Vagina (tissue), 2 donors: ENCODE measurements around the gene SEC23IP. TPM values are rescaled to one million over a fixed set of nuclear protein-coding genes. Genes with fewer than 3 reads are reported as not detected.

ENCODE experiments used
- DNase-seq, 2 donors: peaks; one replicate each; pipeline ENCODE4 v3.0.0-alpha.2; 2017; ENCODE audit errors: extremely low spot score in 2 of 2
- H3K27ac ChIP-seq: fragments of 200-600 bp; sonication (generic); one replicate; pipeline ENCODE4 v1.5.1; 2019
- H3K27me3 ChIP-seq: fragments of 200-600 bp; sonication (generic); one replicate; pipeline ENCODE4 v1.5.1; 2019
- H3K36me3 ChIP-seq, 2 donors: fragments of 200-600 bp; sonication (generic); one replicate each; pipeline ENCODE4 v1.5.1; 2017 to 2019
- H3K4me1 ChIP-seq: fragments of 200-600 bp; sonication (generic); one replicate; pipeline ENCODE4 v1.5.1; 2019
- H3K4me3 ChIP-seq, 2 donors: fragments of 200-600 bp; sonication (generic); 1 replicate in 1 of 2; 2 replicates in 1 of 2; pipeline ENCODE4 v1.5.1; 2016 to 2019
- H3K9me3 ChIP-seq: fragments of 200-600 bp; sonication (generic); one replicate; pipeline ENCODE4 v1.5.1; 2019
- POLR2A ChIP-seq, 2 donors: fragments of 450-650 bp; IDR thresholded peaks; one replicate each; pipeline ENCODE4 v1.6.1; 2017; ENCODE audit warnings: antibody characterized with exemption in 2 of 2, mild to moderate bottlenecking in 2 of 2, moderate library complexity in 2 of 2
- POLR2AphosphoS5 ChIP-seq, 2 donors: sonication (generic); formaldehyde crosslinking; IDR thresholded peaks; one replicate each; pipeline ENCODE4 v1.9.0; 2017; ENCODE audit warnings: antibody characterized with exemption in 2 of 2, mild to moderate bottlenecking in 2 of 2, low read depth in 1 of 2; ENCODE audit not compliant: insufficient read depth in 1 of 2
- intact Hi-C: fragments of 100-400 bp; cut with DNase I; formaldehyde crosslinking; loops from one replicate; pipeline ENCODE4 v1.15.1; 2023
- total RNA-seq: library from RNA; depleted of rRNA; stranded (reverse); fragments of >200 nt; gene quantifications from one replicate; pipeline ENCODE4 v1.2.3, GENCODE V29; 2016
- TF ChIP-seq, protein P1 (sequence below), 3 experiments: fragments of 450-650 bp in 2 of 3; fragments of 200-600 bp in 1 of 3; sonication (generic) in 1 of 3; IDR thresholded peaks; one replicate each; pipeline ENCODE4 v1.5.1; 2017 to 2019; ENCODE audit warnings: antibody characterized with exemption in 3 of 3, mild to moderate bottlenecking in 2 of 3, moderate library complexity in 2 of 3

The SEC23IP gene
- total RNA-seq, 1 donor from 2014 or later = 15.5 TPM

DNA sequence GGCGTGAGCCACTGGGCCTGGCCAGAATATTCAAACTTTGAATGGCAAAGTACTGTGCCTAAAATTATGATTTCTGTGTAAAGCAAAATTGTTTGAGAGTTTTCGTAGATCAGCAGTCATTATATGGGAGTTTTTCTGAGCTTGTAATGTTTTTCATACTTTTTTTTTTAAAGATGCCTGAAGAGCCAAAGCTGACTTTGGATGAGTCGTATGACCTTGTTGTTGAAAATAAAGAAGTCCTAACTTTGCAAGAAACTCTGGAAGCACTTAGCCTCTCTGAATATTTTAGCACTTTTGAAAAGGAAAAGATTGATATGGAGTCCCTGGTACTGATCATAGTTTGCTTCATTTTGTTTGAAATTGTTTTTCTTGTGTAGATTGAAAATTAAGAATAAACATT lies 26.7 kb downstream of the SEC23IP start:
- Histone ChIP-seq H3K36me3 (peaks cover 0 to 54% of the 10 kb centered on the region in 2 donors), H3K27ac (no peak overlapping the region), H3K9me3 (no peaks in the 10 kb centered on the region), H3K4me1 (no peaks in the 10 kb centered on the region), H3K27me3 (no peaks in the 10 kb centered on the region), H3K4me3 (no peak overlapping the region)
- intact Hi-C loops = no loop called here
- no peak for DNase-seq
- TF ChIP-seq, protein P1, sequence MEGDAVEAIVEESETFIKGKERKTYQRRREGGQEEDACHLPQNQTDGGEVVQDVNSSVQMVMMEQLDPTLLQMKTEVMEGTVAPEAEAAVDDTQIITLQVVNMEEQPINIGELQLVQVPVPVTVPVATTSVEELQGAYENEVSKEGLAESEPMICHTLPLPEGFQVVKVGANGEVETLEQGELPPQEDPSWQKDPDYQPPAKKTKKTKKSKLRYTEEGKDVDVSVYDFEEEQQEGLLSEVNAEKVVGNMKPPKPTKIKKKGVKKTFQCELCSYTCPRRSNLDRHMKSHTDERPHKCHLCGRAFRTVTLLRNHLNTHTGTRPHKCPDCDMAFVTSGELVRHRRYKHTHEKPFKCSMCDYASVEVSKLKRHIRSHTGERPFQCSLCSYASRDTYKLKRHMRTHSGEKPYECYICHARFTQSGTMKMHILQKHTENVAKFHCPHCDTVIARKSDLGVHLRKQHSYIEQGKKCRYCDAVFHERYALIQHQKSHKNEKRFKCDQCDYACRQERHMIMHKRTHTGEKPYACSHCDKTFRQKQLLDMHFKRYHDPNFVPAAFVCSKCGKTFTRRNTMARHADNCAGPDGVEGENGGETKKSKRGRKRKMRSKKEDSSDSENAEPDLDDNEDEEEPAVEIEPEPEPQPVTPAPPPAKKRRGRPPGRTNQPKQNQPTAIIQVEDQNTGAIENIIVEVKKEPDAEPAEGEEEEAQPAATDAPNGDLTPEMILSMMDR (IDR thresholded peaks at IDR 0.05) = no peak
- TF ChIP-seq POLR2AphosphoS5 (IDR thresholded peaks at IDR 0.05; ENCODE audit: insufficient read depth in 1 of 2, low read depth in 1 of 2) (no peak), POLR2A (IDR thresholded peaks at IDR 0.05) (no peak)

DNA sequence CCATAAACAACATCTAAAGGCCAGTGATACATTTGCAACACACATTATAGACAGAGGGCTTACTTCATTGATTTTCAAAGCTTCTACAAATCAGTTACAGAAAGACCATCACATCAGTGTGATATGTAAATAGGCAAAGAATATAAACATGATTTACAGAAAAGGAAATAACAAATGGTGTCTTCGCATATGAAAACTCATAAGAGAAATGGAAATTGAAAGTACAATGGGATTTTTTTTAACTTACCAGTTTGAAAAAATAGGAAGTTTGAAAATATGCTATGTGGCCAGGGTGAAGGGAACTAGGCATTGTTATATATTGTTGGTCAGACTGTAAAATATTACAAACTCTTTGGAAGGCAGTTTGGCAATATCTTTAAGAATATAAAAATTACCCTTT lies 27.3 kb downstream of the SEC23IP start:
- TF ChIP-seq POLR2AphosphoS5 (IDR thresholded peaks at IDR 0.05; ENCODE audit: insufficient read depth in 1 of 2, low read depth in 1 of 2) (no peak), POLR2A (IDR thresholded peaks at IDR 0.05) (no peak)
- TF ChIP-seq, protein P1 (IDR thresholded peaks at IDR 0.05) = no peak
- Histone ChIP-seq H3K27me3 (no peaks in the 10 kb centered on the region), H3K4me3 (no peak overlapping the region), H3K36me3 (peaks cover 0 to 56% of the 10 kb centered on the region in 2 donors), H3K27ac (no peak overlapping the region), H3K4me1 (no peaks in the 10 kb centered on the region), H3K9me3 (no peaks in the 10 kb centered on the region)
- intact Hi-C loops = no loop called here
- DNase-seq = no peak

DNA sequence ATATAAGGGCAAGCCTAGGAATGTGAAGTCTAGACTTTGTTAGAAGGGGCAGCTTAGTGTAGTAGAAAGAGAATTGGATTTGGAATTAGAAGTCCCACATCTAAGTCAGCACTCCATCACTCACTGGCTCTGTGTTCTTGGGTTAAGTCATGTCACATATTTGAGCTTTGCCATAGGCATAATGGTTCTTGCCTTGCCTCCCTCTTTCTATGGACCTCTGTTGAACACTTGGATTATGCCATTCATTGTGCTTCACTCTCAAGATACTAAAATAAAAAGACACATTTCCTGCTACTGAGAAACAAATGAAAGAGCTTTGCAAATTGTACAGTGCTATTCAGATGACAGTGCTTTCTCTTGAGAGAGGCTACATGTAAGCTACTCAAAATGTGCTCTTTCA lies 35.9 kb downstream of the SEC23IP start:
- no peak for DNase-seq
- TF ChIP-seq POLR2AphosphoS5 (IDR thresholded peaks at IDR 0.05; ENCODE audit: insufficient read depth in 1 of 2, low read depth in 1 of 2) (no peak), POLR2A (IDR thresholded peaks at IDR 0.05) (no peak)
- TF ChIP-seq, protein P1 (IDR thresholded peaks at IDR 0.05) = no peak
- intact Hi-C loops = no loop called here
- H3K4me1 ChIP-seq = peaks cover 5% of the 10 kb centered on the region
- no peak overlapping the region for H3K4me3 ChIP-seq
- H3K27ac ChIP-seq = no peak overlapping the region
- no peaks in the 10 kb centered on the region for H3K27me3 ChIP-seq
- no peaks in the 10 kb centered on the region for H3K9me3 ChIP-seq
- H3K36me3 ChIP-seq = peaks cover 0 to 58% of the 10 kb centered on the region in 2 donors

DNA sequence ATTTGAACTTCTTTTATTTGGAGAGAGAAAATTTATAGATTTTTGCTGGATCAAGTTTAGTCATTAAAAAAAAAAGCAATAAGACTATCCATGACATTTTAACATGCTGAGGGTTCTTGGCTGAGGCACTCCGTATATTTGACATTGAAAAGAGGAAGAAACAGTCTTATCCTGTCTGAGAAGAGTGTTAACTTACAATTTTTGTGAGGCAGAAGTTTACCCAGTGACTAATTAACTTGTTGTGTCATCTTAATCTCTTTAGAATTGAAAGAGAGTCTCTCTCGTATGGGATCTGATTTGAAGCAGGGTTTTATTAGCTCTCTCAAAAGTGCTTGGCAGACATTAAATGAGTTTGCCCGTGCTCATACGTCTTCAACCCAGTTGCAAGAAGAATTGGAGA lies 39.3 kb downstream of the SEC23IP start:
- H3K4me3 ChIP-seq = no peak overlapping the region
- H3K27me3 ChIP-seq = no peaks in the 10 kb centered on the region
- H3K4me1 ChIP-seq = peaks cover 5% of the 10 kb centered on the region
- no peak for DNase-seq
- peaks cover 0 to 61% of the 10 kb centered on the region in 2 donors for H3K36me3 ChIP-seq
- TF ChIP-seq POLR2AphosphoS5 (IDR thresholded peaks at IDR 0.05; ENCODE audit: insufficient read depth in 1 of 2, low read depth in 1 of 2) (no peak), POLR2A (IDR thresholded peaks at IDR 0.05) (no peak)
- TF ChIP-seq, protein P1 (IDR thresholded peaks at IDR 0.05) = no peak
- intact Hi-C loops = no loop called here
- H3K9me3 ChIP-seq = no peaks in the 10 kb centered on the region
- H3K27ac ChIP-seq = no peak overlapping the region

DNA sequence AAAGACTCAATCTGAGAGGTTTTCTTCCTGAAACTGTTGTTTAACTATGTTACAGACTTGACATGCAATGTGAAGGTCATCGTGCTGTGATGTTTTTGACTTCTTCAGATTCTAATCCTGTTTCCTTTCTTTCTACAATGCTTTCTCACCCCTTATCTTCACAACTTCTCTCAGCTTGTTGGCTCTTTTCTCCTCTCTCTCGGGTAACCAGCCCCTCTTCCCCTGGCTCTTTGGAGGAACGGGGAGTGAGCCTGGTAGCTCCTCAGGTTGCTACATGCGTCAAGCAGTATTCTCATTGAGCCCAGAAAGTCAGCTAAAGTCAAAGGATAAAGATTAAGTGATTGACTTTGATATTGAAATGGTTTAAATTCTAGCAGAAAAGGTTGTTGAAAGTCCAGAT lies 40.1 kb downstream of the SEC23IP start:
- no peak for DNase-seq
- Histone ChIP-seq H3K27me3 (no peaks in the 10 kb centered on the region), H3K9me3 (no peaks in the 10 kb centered on the region), H3K4me3 (no peak overlapping the region), H3K4me1 (peaks cover 5% of the 10 kb centered on the region), H3K27ac (no peak overlapping the region), H3K36me3 (peaks cover 0 to 53% of the 10 kb centered on the region in 2 donors)
- intact Hi-C loops = no loop called here
- TF ChIP-seq POLR2AphosphoS5 (IDR thresholded peaks at IDR 0.05; ENCODE audit: insufficient read depth in 1 of 2, low read depth in 1 of 2) = no peak
- no peak for TF ChIP-seq POLR2A (IDR thresholded peaks at IDR 0.05)
- TF ChIP-seq, protein P1 (IDR thresholded peaks at IDR 0.05) = no peak
